KMS-11 (cell line): ENCODE data around the gene ZSWIM4.

Experiments
- H2AFZ ChIP-seq: fragments of 200-600 bp; sonication (generic); 2 replicates; pipeline ENCODE4 v1.6.1; 2016; ENCODE audit warnings: antibody characterized with exemption, mixed run types, low read depth
- H3K27ac ChIP-seq: fragments of 200-600 bp; sonication (generic); 2 replicates; pipeline ENCODE4 v1.6.1; 2016; ENCODE audit warnings: mild to moderate bottlenecking, mixed run types
- H3K27me3 ChIP-seq: fragments of 200-600 bp; sonication (generic); 2 replicates; pipeline ENCODE4 v1.6.1; 2017; ENCODE audit warnings: mild to moderate bottlenecking, low read depth, mixed run types, moderate library complexity; ENCODE audit not compliant: insufficient read depth
- H3K36me3 ChIP-seq: fragments of 200-600 bp; sonication (generic); 2 replicates; pipeline ENCODE4 v1.6.1; 2017; ENCODE audit warnings: mild to moderate bottlenecking, mixed run types; ENCODE audit not compliant: insufficient read depth
- H3K4me1 ChIP-seq: fragments of 200-600 bp; sonication (generic); 2 replicates; pipeline ENCODE4 v1.6.1; 2016; ENCODE audit warnings: mild to moderate bottlenecking, low read depth, mixed run types; ENCODE audit not compliant: poor library complexity, severe bottlenecking
- H3K4me2 ChIP-seq: fragments of 200-600 bp; sonication (generic); 2 replicates; pipeline ENCODE4 v1.7.0; 2016; ENCODE audit warnings: mild to moderate bottlenecking, mixed run types
- H3K4me3 ChIP-seq: fragments of 200-600 bp; sonication (generic); IDR thresholded peaks from 2 replicates; pipeline ENCODE4 v1.6.1; 2017; ENCODE audit warnings: low read depth, low read length, mixed read lengths; ENCODE audit not compliant: insufficient read depth
- H3K79me2 ChIP-seq: fragments of 200-600 bp; sonication (generic); 2 replicates; pipeline ENCODE4 v1.6.1; 2016; ENCODE audit warnings: low read depth, mixed run types; ENCODE audit not compliant: insufficient read depth
- H3K9ac ChIP-seq: fragments of 200-600 bp; sonication (generic); 2 replicates; pipeline ENCODE4 v1.6.1; 2016; ENCODE audit warnings: mild to moderate bottlenecking, mixed run types
- H4K20me1 ChIP-seq: fragments of 200-600 bp; sonication (generic); 2 replicates; pipeline ENCODE4 v1.6.1; 2016; ENCODE audit warnings: mild to moderate bottlenecking, mixed run types; ENCODE audit not compliant: insufficient read depth
- TF ChIP-seq, protein P1 (sequence below): fragments of 200-600 bp; sonication (generic); conservative IDR thresholded peaks from 2 replicates; pipeline ENCODE4 v1.6.1; 2017; ENCODE audit warnings: low read depth, mild to moderate bottlenecking, antibody characterized with exemption, low read length, moderate library complexity, mixed read lengths

Gene ZSWIM4

DNA sequence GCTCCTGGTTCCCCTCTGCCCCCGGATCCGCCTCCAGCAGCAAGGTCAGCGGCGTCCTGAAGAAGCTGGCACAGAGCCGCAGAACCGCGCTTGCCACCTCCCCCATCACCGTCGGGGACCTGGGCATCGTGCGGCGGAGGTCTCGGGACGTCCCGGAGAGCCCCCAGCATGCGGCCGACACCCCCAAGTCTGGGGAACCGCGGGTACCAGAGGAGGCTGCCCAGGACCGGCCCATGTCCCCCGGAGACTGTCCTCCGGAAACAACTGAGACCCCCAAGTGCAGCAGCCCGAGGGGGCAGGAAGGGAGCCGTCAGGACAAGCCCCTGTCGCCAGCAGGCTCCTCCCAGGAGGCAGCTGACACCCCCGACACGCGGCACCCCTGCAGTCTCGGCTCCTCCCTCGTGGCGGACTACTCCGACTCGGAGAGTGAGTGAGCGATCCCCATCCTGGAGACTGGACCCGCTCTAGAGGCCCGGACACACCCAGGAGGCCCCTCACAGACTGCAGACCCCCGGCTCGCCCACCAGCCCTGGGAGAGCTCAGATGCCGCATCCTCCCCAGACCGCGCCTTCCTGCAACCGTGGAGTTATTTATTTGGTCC is 32.5 kb upstream of the ZSWIM4 start:
- H4K20me1 ChIP-seq: no peaks in the 10 kb centered on the region
- H3K79me2 ChIP-seq: no peaks in the 10 kb centered on the region
- H3K27ac ChIP-seq: no peak overlapping the region
- H3K4me2 ChIP-seq: no peak overlapping the region
- H3K4me1 ChIP-seq: no peaks in the 10 kb centered on the region
- no peak overlapping the region for H3K4me3 ChIP-seq
- no peak overlapping the region for H3K9ac ChIP-seq
- no peak overlapping the region for H2AFZ ChIP-seq
- TF ChIP-seq, protein P1, sequence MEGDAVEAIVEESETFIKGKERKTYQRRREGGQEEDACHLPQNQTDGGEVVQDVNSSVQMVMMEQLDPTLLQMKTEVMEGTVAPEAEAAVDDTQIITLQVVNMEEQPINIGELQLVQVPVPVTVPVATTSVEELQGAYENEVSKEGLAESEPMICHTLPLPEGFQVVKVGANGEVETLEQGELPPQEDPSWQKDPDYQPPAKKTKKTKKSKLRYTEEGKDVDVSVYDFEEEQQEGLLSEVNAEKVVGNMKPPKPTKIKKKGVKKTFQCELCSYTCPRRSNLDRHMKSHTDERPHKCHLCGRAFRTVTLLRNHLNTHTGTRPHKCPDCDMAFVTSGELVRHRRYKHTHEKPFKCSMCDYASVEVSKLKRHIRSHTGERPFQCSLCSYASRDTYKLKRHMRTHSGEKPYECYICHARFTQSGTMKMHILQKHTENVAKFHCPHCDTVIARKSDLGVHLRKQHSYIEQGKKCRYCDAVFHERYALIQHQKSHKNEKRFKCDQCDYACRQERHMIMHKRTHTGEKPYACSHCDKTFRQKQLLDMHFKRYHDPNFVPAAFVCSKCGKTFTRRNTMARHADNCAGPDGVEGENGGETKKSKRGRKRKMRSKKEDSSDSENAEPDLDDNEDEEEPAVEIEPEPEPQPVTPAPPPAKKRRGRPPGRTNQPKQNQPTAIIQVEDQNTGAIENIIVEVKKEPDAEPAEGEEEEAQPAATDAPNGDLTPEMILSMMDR: no peak
- H3K36me3 ChIP-seq: no peaks in the 10 kb centered on the region
- no peaks in the 10 kb centered on the region for H3K27me3 ChIP-seq

DNA sequence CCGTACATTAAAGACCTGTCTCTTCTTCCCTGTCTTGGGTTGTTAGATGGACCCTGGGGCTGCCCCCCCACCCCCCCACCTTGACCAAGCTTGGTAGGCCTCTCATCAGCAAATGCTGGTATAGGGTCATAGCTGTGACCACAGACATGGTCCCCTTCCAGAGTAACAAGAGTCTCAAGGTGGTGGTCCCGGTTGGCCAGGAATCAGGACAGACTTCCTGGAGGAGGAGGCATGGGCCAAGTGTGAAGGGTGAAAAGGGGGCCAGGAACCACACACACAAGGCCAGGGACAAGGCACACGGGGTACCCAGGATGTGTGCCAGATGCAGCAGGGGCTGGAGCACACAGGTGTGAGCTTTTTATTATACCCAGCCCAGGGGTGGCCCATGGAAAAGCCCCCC is 32.0 kb upstream of the ZSWIM4 start:
- TF ChIP-seq, protein P1: no peak
- Histone ChIP-seq H3K9ac (no peak overlapping the region), H2AFZ (no peak overlapping the region), H3K36me3 (no peaks in the 10 kb centered on the region), H3K79me2 (no peaks in the 10 kb centered on the region), H4K20me1 (no peaks in the 10 kb centered on the region), H3K27ac (no peak overlapping the region), H3K4me3 (no peak overlapping the region), H3K4me2 (no peak overlapping the region), H3K4me1 (no peaks in the 10 kb centered on the region), H3K27me3 (no peaks in the 10 kb centered on the region)

DNA sequence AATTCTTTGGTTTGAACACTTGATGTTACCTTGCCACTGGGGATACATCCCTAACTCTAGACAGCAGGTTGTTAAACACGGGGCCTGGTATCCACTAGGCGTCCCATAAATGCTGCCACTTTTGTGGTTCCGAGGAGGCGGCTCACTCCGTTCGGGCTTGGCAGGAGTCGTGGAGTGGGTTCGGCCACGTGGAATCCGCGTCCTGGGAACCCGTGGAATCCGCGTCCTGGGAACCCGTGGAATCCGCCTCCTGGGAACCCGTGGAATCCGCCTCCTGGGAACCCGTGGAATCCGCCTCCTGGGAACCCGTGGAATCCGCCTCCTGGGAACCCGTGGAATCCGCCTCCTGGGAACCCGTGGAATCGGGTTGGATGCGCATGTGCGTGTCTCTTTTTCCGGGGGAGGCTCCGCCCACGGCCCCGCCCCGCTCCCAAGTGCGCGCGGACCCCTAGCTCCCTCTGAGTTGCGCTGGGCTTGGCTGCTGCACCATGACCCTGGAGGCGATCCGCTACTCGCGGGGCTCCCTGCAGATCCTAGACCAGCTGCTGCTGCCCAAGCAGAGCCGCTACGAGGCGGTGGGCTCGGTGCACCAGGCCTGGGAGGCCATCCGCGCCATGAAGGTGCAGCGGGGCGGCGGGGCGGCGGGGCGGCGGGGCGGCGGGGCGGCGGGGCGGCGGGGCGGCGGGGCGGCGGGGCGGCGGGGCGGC is 31.0 kb upstream of the ZSWIM4 start, which contains the start of gene MRI1:
TSS of gene MRI1 (plus strand) at position 422 of the 707 bp plus-strand sequence. CDS start at position 489, 67 bp downstream.
- Histone ChIP-seq H3K27me3 (no peaks in the 10 kb centered on the region), H3K4me1 (no peaks in the 10 kb centered on the region), H2AFZ (no peak within 1 kb of the TSS; the same call in 1 of the 2 replicates), H3K9ac (no peak within 1 kb of the TSS), H3K79me2 (no peaks in the 10 kb centered on the region), H3K27ac (no peak within 1 kb of the TSS), H4K20me1 (no peaks in the 10 kb centered on the region), H3K36me3 (no peaks in the 10 kb centered on the region), H3K4me2 (no peak within 1 kb of the TSS), H3K4me3 (no peak within 1 kb of the TSS)
- TF ChIP-seq, protein P1: no peak

DNA sequence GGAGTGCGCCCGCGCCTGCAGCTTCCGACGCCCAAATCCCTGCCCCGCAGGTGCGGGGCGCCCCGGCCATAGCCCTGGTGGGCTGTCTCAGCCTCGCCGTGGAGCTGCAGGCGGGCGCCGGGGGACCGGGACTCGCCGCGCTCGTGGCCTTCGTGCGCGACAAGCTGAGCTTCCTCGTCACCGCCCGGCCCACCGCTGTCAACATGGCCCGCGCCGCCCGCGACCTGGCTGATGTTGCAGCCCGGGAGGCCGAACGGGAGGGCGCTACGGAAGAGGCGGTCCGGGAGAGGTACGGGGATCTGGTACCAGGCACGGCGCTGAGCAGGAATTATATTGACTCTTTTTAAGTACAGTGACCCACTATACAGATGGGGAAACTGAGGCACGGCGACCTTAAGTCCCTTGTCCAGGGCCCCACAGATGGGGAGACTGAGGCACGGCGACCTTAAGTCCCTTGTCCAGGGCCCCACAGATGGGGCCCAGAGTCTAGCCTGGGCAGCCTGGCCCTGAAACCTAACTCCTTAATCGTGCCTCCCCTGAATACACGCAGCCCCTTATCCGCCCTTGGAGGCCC is 30.3 kb upstream of the ZSWIM4 start:
- Histone ChIP-seq H4K20me1 (no peaks in the 10 kb centered on the region), H3K4me2 (no peak overlapping the region), H2AFZ (no peak overlapping the region; the same call in 1 of the 2 replicates), H3K79me2 (no peaks in the 10 kb centered on the region), H3K9ac (no peak overlapping the region), H3K4me1 (no peaks in the 10 kb centered on the region), H3K27ac (no peak overlapping the region), H3K36me3 (no peaks in the 10 kb centered on the region), H3K27me3 (no peaks in the 10 kb centered on the region), H3K4me3 (no peak overlapping the region)
- TF ChIP-seq, protein P1: no peak
